GM12878 (cell line): Measurements from ENCODE around the gene OR1B1. TPM values are rescaled to one million over a fixed set of nuclear protein-coding genes. Genes with fewer than 3 reads are reported as not detected.

ENCODE experiments used
- ATAC-seq: fragments of 200-7000 bp; cut with Tn5 transposase; 3 replicates; pipeline ENCODE4 v1.9.1; 2020; ENCODE audit warnings: mild to moderate bottlenecking, moderate library complexity
- BruUV-seq: library from RNA; stranded (reverse); fragments of 400-500 nt; replicated peaks from 2 replicates; lab custom pipeline; 2021; lab: Mats Ljungman, UMichigan
- CTCF ChIA-PET: fragments of 300-600 bp; sonication (Branson Sonifier 250); formaldehyde crosslinking; extraction: SDS; loops from one replicate; lab custom pipeline; 2021; ENCODE audit warnings: inconsistent platforms; lab: Yijun Ruan, JAX
- POLR2A ChIA-PET: fragments of 350-600 bp; formaldehyde crosslinking; extraction: SDS; loops from one replicate; lab custom pipeline; 2021; ENCODE audit warnings: inconsistent platforms; lab: Charles Lee
- RAD21 ChIA-PET: fragments of 300-600 bp; sonication (Branson Sonifier 250); formaldehyde crosslinking; loops from one replicate; lab custom pipeline; 2023; ENCODE audit warnings: antibody characterized with exemption; ENCODE audit not compliant: unreplicated experiment; lab: Charles Lee
- SMC1A ChIA-PET: fragments of 300-600 bp; sonication (Branson Sonifier 250); formaldehyde crosslinking; loops from one replicate; lab custom pipeline; 2023; ENCODE audit not compliant: unreplicated experiment, uncharacterized antibody; lab: Charles Lee
- DNase-seq: peaks from one replicate; pipeline ENCODE4 v3.0.0-alpha.2; 2011; ENCODE audit warnings: low read depth, low spot score
- FAIRE-seq: peaks from 3 replicates; lab custom pipeline; 2011; peaks lifted over from hg19 to GRCh38; lab: Jason Lieb, UNC
- H2AFZ ChIP-seq: 2 replicates; pipeline ENCODE4 v1.6.0; 2011; ENCODE audit warnings: low read depth, low read length, control low read depth; ENCODE audit not compliant: control insufficient read depth
- H3K27ac ChIP-seq: 2 replicates; pipeline ENCODE4 v1.5.1; 2011; ENCODE audit warnings: control low read depth; ENCODE audit not compliant: control insufficient read depth, insufficient read depth
- H3K27me3 ChIP-seq, 2 experiments: replicated peaks in 1 of 2; 2 replicates each; pipeline versions ENCODE4 v1.6.0 to v1.6.1; 2011; ENCODE audit warnings: low read length in 1 of 2; ENCODE audit not compliant: control insufficient read depth in 2 of 2, insufficient read depth in 2 of 2
- H3K36me3 ChIP-seq, 2 experiments: 2 replicates each; pipeline ENCODE4 v1.5.1; 2011; ENCODE audit warnings: low read length in 1 of 2; ENCODE audit not compliant: control insufficient read depth in 2 of 2, insufficient read depth in 2 of 2
- H3K4me1 ChIP-seq: 2 replicates; pipeline ENCODE4 v1.6.1; 2011; ENCODE audit warnings: mild to moderate bottlenecking, low read length, moderate library complexity, mixed read lengths; ENCODE audit not compliant: control insufficient read depth, insufficient read depth
- H3K4me2 ChIP-seq: 2 replicates; pipeline ENCODE4 v1.6.0; 2011; ENCODE audit warnings: control low read depth; ENCODE audit not compliant: control insufficient read depth, insufficient read depth
- H3K4me3 ChIP-seq: fragments of 200-600 bp; sonication (generic); 2 replicates; pipeline ENCODE4 v1.5.1; 2016
- H3K79me2 ChIP-seq: 2 replicates; pipeline ENCODE4 v1.6.0; 2011; ENCODE audit warnings: low read length; ENCODE audit not compliant: control insufficient read depth, insufficient read depth
- H3K9ac ChIP-seq: 2 replicates; pipeline ENCODE4 v1.8.0; 2011; ENCODE audit warnings: low read length, control low read depth, mixed read lengths; ENCODE audit not compliant: control insufficient read depth, insufficient read depth
- H3K9me3 ChIP-seq: replicated peaks from 3 replicates; pipeline ENCODE4 v1.5.1; 2011; ENCODE audit warnings: mild to moderate bottlenecking, low read length; ENCODE audit not compliant: control insufficient read depth, insufficient read depth
- H4K20me1 ChIP-seq: 2 replicates; pipeline ENCODE4 v1.6.0; 2011; ENCODE audit not compliant: control insufficient read depth, insufficient read depth
- HCFC1 ChIP-seq: fragments of 150-350 bp; IDR thresholded peaks from 2 replicates; pipeline ENCODE4 v1.6.1; 2014; ENCODE audit warnings: low read length
- POLR2A ChIP-seq: IDR thresholded peaks from 2 replicates; pipeline ENCODE4 v1.6.1; 2011; ENCODE audit warnings: low read depth, mild to moderate bottlenecking, low read length
- SMAD1 ChIP-seq: fragments of 450-650 bp; IDR thresholded peaks from 2 replicates; pipeline ENCODE4 v1.6.1; 2018; ENCODE audit warnings: mild to moderate bottlenecking, low read depth; ENCODE audit not compliant: partially characterized antibody
- WGBS: methylation state at CpG from one replicate; pipeline ENCODE4 v1.1.6; 2016; ENCODE audit warnings: low lambda C conversion rate; ENCODE audit not compliant: insufficient replicate concordance, insufficient coverage; ENCODE audit errors: missing lambda C conversion rate; 5-methylcytosine and 5-hydroxymethylcytosine counted together
- in situ Hi-C: fragments of 300-500 bp; cut with MboI; formaldehyde crosslinking; loops from 9 replicates; pipeline ENCODE4 v1.14.3; 2018; ENCODE audit warnings: mixed read lengths
- intact Hi-C: fragments of 100-400 bp; cut with micrococcal nuclease; formaldehyde crosslinking; loops from one replicate; pipeline ENCODE4 v1.14.2; 2022; ENCODE audit not compliant: unreplicated experiment
- polyA plus RNA-seq, 11 experiments: library from polyadenylated mRNA; depleted of rRNA in 4 of 11; unstranded in 6 of 11; stranded (reverse) in 5 of 11; fragments of >200 nt; fragmentation: Nextera tagmentation in 4 of 11; fragmentation: Illumina TruSeq in 1 of 11; extraction: Ambion mirVana in 4 of 11; extraction: Trizol in 1 of 11; gene quantifications; 1 replicate in 1 of 11; 2 replicates in 10 of 11; pipeline versions ENCODE4 v1.2.1 to v1.2.3, GENCODE V29; 2011 to 2016; ENCODE audit warnings: inconsistent platforms in 2 of 11, missing spikeins in 2 of 11, low read depth in 1 of 11
- total RNA-seq, 4 experiments: library from RNA; depleted of rRNA in 3 of 4; stranded (reverse); fragments of >200 nt in 3 of 4; fragmentation: Illumina TruSeq in 1 of 4; extraction: Trizol in 1 of 4; gene quantifications; 2 replicates each; pipeline versions ENCODE4 v1.2.1 to v1.2.3, GENCODE V29; 2013 to 2021
- TF ChIP-seq, protein P1 (sequence below): IDR thresholded peaks from 2 replicates; pipeline ENCODE4 v1.6.1; 2012; ENCODE audit warnings: improper control_type of control experiment, low read depth, low read length; ENCODE audit not compliant: insufficient replicate concordance
- TF ChIP-seq, protein P2 (sequence below): IDR thresholded peaks from 2 replicates; pipeline ENCODE4 v1.6.1; 2012; ENCODE audit warnings: mild to moderate bottlenecking, low read depth, low read length

Gene OR1B1
- total and polyA plus RNA-seq, 10 of the 15 experiments (the other 5 are each of a cell fraction or from before 2014, with no cell fraction given), result not detected

DNA sequence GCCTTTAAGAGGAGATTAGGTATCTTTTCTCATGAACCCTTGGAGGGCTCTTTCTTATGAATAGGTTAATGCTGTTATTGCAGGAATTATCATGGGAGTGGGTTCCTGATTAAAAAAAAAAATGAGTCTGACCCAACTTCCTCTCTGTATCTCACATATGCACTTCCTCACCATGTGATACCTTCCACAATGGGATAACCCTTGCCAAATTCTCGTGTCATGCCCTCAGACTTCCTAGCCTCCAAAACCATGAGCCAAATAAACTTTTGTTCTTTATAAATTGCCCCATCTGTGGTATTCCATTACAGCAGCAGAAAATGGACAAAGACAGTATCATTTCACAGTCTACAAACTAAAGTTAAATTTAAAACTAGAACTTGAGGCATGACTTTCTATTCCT is 1.0 kb downstream of the OR1B1 start (continued):
- TF ChIP-seq, protein P1, sequence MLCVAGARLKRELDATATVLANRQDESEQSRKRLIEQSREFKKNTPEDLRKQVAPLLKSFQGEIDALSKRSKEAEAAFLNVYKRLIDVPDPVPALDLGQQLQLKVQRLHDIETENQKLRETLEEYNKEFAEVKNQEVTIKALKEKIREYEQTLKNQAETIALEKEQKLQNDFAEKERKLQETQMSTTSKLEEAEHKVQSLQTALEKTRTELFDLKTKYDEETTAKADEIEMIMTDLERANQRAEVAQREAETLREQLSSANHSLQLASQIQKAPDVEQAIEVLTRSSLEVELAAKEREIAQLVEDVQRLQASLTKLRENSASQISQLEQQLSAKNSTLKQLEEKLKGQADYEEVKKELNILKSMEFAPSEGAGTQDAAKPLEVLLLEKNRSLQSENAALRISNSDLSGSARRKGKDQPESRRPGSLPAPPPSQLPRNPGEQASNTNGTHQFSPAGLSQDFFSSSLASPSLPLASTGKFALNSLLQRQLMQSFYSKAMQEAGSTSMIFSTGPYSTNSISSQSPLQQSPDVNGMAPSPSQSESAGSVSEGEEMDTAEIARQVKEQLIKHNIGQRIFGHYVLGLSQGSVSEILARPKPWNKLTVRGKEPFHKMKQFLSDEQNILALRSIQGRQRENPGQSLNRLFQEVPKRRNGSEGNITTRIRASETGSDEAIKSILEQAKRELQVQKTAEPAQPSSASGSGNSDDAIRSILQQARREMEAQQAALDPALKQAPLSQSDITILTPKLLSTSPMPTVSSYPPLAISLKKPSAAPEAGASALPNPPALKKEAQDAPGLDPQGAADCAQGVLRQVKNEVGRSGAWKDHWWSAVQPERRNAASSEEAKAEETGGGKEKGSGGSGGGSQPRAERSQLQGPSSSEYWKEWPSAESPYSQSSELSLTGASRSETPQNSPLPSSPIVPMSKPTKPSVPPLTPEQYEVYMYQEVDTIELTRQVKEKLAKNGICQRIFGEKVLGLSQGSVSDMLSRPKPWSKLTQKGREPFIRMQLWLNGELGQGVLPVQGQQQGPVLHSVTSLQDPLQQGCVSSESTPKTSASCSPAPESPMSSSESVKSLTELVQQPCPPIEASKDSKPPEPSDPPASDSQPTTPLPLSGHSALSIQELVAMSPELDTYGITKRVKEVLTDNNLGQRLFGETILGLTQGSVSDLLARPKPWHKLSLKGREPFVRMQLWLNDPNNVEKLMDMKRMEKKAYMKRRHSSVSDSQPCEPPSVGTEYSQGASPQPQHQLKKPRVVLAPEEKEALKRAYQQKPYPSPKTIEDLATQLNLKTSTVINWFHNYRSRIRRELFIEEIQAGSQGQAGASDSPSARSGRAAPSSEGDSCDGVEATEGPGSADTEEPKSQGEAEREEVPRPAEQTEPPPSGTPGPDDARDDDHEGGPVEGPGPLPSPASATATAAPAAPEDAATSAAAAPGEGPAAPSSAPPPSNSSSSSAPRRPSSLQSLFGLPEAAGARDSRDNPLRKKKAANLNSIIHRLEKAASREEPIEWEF, result no peak
- TF ChIP-seq SMAD1 (no peak), POLR2A (no peak)

GRCh38 chr9:122642226-122642625 is 15.2 kb downstream of the OR1B1 start:
- H3K27me3 ChIP-seq, result no peaks in the 10 kb centered on the region
- no peaks in the 10 kb centered on the region for H4K20me1 ChIP-seq
- no TSS peak for BruUV-seq
- 11% methylated on average over 2 of the region's 2 CpGs for WGBS
- no peak overlapping the region for H3K4me3 ChIP-seq
- no peaks in the 10 kb centered on the region for H3K9me3 ChIP-seq
- H3K4me1 ChIP-seq, result no peaks in the 10 kb centered on the region
- ATAC-seq, result no peak
- no peaks in the 10 kb centered on the region for H3K79me2 ChIP-seq
- H3K27ac ChIP-seq, result no peak overlapping the region
- TF ChIP-seq, protein P2, sequence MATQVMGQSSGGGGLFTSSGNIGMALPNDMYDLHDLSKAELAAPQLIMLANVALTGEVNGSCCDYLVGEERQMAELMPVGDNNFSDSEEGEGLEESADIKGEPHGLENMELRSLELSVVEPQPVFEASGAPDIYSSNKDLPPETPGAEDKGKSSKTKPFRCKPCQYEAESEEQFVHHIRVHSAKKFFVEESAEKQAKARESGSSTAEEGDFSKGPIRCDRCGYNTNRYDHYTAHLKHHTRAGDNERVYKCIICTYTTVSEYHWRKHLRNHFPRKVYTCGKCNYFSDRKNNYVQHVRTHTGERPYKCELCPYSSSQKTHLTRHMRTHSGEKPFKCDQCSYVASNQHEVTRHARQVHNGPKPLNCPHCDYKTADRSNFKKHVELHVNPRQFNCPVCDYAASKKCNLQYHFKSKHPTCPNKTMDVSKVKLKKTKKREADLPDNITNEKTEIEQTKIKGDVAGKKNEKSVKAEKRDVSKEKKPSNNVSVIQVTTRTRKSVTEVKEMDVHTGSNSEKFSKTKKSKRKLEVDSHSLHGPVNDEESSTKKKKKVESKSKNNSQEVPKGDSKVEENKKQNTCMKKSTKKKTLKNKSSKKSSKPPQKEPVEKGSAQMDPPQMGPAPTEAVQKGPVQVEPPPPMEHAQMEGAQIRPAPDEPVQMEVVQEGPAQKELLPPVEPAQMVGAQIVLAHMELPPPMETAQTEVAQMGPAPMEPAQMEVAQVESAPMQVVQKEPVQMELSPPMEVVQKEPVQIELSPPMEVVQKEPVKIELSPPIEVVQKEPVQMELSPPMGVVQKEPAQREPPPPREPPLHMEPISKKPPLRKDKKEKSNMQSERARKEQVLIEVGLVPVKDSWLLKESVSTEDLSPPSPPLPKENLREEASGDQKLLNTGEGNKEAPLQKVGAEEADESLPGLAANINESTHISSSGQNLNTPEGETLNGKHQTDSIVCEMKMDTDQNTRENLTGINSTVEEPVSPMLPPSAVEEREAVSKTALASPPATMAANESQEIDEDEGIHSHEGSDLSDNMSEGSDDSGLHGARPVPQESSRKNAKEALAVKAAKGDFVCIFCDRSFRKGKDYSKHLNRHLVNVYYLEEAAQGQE, result peak; percentile 77
- no peak for TF ChIP-seq HCFC1
- no peak for FAIRE-seq
- H3K9ac ChIP-seq, result no peak overlapping the region
- ChIA-PET CTCF (no interaction called here), POLR2A (no interaction called here), RAD21 (no interaction called here), SMC1A (no interaction called here)
- no peaks in the 10 kb centered on the region for H3K36me3 ChIP-seq
- in situ Hi-C loops (no loop called here), intact Hi-C loops (no loop called here)
- H3K4me2 ChIP-seq, result no peak overlapping the region
- H2AFZ ChIP-seq, result no peak overlapping the region
- DNase-seq, result no peak
